Uterus (tissue), 2 donors: ENCODE results near the gene NR2C2AP.

Experiments
- POLR2A ChIP-seq, 2 donors: fragments of 450-650 bp; IDR thresholded peaks; one replicate each; pipeline ENCODE4 v1.6.1; 2016; ENCODE audit warnings: antibody characterized with exemption in 2 of 2, mild to moderate bottlenecking in 1 of 2, moderate library complexity in 1 of 2
- TF ChIP-seq, protein P1 (sequence below), 4 experiments: fragments of 200-600 bp in 2 of 4; fragments of 450-650 bp in 2 of 4; sonication (generic) in 2 of 4; IDR thresholded peaks; one replicate each; pipeline ENCODE4 v1.5.1; 2016 to 2019; ENCODE audit warnings: antibody characterized with exemption in 4 of 4, mild to moderate bottlenecking in 2 of 4, moderate library complexity in 1 of 4

DNA sequence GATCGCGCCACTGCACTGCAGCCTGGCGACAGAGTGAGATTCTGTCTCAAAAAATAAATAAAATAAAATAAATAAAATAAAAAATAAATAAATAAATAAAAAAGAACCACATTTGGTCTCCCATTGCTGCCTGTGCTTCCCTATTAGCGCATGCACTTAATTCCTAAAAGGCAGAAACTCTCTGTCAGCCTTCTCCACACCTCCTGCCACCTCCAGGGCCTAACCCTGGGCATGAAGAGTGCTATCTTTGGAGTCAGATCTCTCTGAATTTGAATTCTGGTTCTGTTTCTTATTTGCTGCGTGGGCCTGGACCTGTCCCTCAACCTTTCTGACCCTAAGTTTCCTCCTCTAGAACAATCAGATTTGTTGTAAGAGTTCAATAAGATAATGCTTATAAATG lies 19.8 kb upstream of the NR2C2AP start:
- TF ChIP-seq, protein P1, sequence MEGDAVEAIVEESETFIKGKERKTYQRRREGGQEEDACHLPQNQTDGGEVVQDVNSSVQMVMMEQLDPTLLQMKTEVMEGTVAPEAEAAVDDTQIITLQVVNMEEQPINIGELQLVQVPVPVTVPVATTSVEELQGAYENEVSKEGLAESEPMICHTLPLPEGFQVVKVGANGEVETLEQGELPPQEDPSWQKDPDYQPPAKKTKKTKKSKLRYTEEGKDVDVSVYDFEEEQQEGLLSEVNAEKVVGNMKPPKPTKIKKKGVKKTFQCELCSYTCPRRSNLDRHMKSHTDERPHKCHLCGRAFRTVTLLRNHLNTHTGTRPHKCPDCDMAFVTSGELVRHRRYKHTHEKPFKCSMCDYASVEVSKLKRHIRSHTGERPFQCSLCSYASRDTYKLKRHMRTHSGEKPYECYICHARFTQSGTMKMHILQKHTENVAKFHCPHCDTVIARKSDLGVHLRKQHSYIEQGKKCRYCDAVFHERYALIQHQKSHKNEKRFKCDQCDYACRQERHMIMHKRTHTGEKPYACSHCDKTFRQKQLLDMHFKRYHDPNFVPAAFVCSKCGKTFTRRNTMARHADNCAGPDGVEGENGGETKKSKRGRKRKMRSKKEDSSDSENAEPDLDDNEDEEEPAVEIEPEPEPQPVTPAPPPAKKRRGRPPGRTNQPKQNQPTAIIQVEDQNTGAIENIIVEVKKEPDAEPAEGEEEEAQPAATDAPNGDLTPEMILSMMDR (IDR thresholded peaks at IDR 0.05): no peak
- TF ChIP-seq POLR2A (IDR thresholded peaks at IDR 0.05): no peak
